HG03460 (cell line): Measurements from ENCODE around the gene LGR4.
A peak's percentile ranks its signal among the peaks of the same experiment; 100 is the strongest.
"Not testable (repeated sequence)": the region's sequence is repeated elsewhere in the genome, so short reads cannot be mapped to it uniquely, and the experiment has no call there.

Source experiments
- ATAC-seq: cut with Tn5 transposase; IDR thresholded peaks from one replicate; pipeline ENCODE4 v1.9.1; 2021; ENCODE audit not compliant: unreplicated experiment

The LGR4 gene

GRCh38 chr11:27472398-27473016, at the start of gene LGR4:
TSS of gene LGR4 (minus strand) at chr11:27472790. CDS start at chr11:27472302, 488 bp downstream.
- ATAC-seq: peak; percentile 66

GRCh38 chr11:27520226-27520625, 47.6 kb upstream of the LGR4 start:
- ATAC-seq: no peak

GRCh38 chr11:27518518-27518917, 45.9 kb upstream of the LGR4 start:
- ATAC-seq: no peak

DNA sequence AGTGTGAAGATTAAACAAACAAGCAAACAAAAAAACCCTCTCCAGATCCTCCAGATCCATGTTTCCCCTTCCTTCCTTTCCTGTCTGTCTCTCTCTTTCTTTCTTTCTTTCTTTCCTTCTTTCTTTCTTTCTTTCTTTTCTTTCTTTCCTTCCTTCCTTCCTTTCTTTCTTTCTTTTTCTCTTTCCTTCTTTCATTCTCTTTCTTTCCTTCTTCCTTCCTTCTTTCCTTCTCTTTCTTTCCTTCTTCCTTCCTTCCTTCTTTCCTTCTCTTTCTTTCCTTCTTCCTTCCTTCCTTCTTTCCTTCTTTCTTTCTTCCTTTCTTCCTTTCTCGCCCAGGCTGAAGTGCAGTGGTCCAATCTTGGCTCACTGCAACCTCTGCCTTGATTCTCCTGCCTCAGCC, 44.9 kb upstream of the LGR4 start:
- not testable (repeated sequence) for ATAC-seq

- ATAC-seq: no peak
These were observed 42.0 kb upstream of the LGR4 start for GRCh38 chr11:27514558-27514957.

DNA sequence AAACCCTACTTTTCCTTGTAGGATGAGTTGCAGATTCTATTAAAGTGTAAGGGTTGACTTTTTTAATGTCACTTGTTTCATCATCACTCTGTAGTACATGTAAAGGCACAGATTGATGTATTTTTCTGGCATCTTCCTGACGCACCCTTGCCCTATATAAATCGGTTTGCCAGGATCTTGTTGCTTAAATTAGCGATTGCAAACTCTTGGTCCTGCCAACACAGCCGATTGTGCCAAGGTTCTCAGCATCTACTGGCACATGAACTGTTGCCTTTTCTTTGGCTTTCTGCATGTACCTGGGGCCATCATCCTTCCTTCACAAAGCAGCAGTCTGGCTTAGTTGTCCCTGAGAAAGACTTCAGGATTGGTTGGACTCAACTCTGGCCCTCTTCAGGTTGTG, 41.5 kb upstream of the LGR4 start:
- no peak for ATAC-seq

- ATAC-seq: no peak
These were observed 40.8 kb upstream of the LGR4 start for GRCh38 chr11:27513389-27513788.

GRCh38 chr11:27512238-27512637, 39.6 kb upstream of the LGR4 start:
- ATAC-seq: no peak

- no peak for ATAC-seq
These were observed 37.3 kb upstream of the LGR4 start for GRCh38 chr11:27509908-27510307.

GRCh38 chr11:27507557-27508322, 35.1 kb upstream of the LGR4 start:
- ATAC-seq: no peak

- ATAC-seq: peak; percentile 96
These were observed 33.9 kb upstream of the LGR4 start, which contains the start of gene LIN7C for GRCh38 chr11:27506200-27507182. TSS of gene LIN7C (minus strand) at chr11:27506769. CDS start at chr11:27506752, 17 bp downstream.

- ATAC-seq: peak; percentile 2
These were observed 33.2 kb upstream of the LGR4 start for GRCh38 chr11:27505781-27506180.

DNA sequence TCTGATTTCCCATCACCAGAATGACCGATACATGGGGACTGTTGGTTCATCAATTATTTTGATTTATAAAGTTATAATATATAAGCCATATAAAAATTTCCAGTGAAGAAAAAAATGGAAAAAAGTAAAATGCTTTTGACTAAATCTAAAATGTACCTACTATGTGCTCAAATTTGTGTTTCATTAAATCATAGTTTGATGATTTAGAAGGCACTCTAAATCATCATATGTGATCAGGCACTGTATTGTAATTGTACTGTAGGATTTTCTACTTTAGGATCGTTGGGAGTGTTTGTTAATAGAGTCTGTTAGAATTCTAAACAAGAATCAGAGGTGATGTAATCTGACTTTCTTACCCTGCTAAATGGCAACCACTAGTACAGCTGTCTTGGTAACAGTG, 31.6 kb upstream of the LGR4 start:
- no peak for ATAC-seq

DNA sequence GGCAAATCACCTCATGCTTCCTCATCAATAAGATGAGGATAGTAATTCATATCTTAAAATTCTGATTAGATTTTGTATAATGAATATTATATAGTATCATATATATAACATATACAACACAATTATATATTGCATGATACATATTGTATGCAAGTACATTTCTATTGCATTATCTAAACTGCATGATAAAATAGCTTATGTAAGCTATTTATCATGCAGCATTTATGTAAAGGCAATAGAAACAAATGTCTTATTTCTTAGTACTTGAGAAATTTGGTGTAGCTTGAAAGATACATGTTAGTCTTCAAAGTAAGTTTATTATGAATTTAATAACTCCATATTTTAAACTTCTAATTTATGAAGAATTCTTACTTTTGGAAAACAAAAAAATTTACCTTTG, 28.5 kb upstream of the LGR4 start:
- no peak for ATAC-seq

- ATAC-seq: no peak
These were observed 25.3 kb upstream of the LGR4 start for GRCh38 chr11:27497911-27498310.

GRCh38 chr11:27497284-27497866, 24.8 kb upstream of the LGR4 start:
- peak; percentile 58 for ATAC-seq

DNA sequence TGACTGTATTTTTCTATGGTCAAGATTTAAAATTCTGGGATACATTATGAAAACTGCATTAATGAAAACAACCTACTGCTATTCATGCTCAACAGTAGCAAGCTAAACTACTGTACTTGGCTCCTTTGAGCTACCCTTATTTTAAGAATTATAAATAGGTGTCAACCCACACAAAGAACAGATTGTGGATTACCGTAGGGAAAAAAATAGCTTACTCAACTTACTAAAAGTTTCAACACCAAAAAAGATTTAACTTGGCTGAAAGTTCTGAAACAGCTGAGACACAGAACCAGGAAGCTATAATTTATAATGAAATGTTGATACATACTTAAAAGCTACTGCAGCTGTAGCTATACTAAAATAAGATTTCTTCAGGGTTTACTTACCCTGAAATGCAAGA, 23.9 kb upstream of the LGR4 start:
- no peak for ATAC-seq

DNA sequence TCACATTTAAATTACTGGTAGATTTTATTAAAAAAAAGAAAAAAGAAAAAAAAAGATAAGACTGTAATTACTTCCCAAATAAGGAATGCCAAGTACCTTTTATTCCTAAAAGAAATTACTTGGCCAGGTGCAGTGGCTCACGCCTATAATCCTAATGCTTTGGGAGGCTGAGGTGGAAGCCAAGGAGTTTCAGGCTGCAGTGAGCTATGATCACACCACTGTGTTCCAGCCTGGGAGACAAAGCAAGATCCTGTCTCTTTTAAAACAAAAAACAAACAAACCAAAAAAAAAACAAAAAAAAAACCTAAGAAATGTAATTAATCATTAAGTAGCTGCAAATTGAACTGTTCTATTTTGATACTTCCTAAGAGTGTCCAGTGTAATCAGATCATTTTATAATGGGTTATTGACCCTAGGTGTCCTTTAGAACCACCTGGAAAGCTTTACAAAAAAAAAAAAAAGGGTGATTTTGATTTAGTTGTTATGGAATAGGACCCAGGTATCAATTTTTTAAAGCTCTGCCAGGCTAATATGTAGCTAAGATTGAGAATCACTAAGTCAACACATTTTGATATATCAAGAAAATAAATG, 23.2 kb upstream of the LGR4 start:
- no peak for ATAC-seq

GRCh38 chr11:27489092-27489491, 16.5 kb upstream of the LGR4 start:
- no peak for ATAC-seq

DNA sequence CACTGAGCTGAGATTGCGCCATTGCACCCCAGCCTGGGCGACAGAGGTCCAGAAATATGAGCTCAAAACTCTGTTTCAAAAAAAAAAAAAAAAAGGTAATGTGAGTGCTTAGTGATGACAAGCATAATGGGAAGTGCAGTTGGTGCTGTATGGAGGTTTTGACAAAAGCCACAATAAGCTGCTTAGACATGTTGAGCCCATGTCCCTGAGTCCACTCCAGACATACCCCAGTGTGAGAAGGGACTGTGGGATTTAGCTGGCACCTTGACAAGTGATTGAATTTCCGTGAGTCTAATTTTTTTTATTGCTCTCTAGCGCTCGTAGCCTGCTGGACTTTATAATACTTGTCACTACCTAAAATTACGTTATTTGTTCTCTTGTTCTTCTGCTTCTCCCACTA, 15.1 kb upstream of the LGR4 start:
- no peak for ATAC-seq
